ENCODE results near the gene SMIM24.
"Not testable (repeated sequence)": the region's sequence is repeated elsewhere in the genome, so short reads cannot be mapped to it uniquely, and the experiment has no call there.

SMIM24 gene

GRCh38 chr19:3448616-3449334 lies 31.6 kb downstream of the SMIM24 start:
- H3K27ac ChIP-seq (ENCODE audit: low read depth, low read length) = no peak overlapping the region
- no peaks in the 10 kb centered on the region; the same call in 1 of the 2 replicates for H4K20me1 ChIP-seq (ENCODE audit: low read depth, low read length)
- H3K79me2 ChIP-seq (ENCODE audit: insufficient read depth, low read length) = no peaks in the 10 kb centered on the region
- no peak overlapping the region for H2AFZ ChIP-seq (ENCODE audit: low read depth, low read length, severe bottlenecking)
- H3K27me3 ChIP-seq (ENCODE audit: low read length) = no peaks in the 10 kb centered on the region
- H3F3A ChIP-seq (ENCODE audit: insufficient read depth) = no peaks in the 10 kb centered on the region
- no peaks in the 10 kb centered on the region for H3K9me2 ChIP-seq (replicated peaks; ENCODE audit: insufficient read depth, low read length)
- TF ChIP-seq CTCF (IDR thresholded peaks at IDR 0.05; ENCODE audit: insufficient read depth, low read length, poor library complexity, severe bottlenecking) (no peak), EZH2phosphoT487 (conservative IDR thresholded peaks at IDR 0.05; ENCODE audit: low read length) (no peak)
- H3K4me3 ChIP-seq (ENCODE audit: insufficient read depth, low read length, poor library complexity, severe bottlenecking) = no peak overlapping the region
- no peak overlapping the region for H3K4me2 ChIP-seq (ENCODE audit: low read depth, low read length, poor library complexity, severe bottlenecking)
- no peaks in the 10 kb centered on the region for H3K9me3 ChIP-seq (ENCODE audit: insufficient read depth, low read length)
- H3K9ac ChIP-seq (ENCODE audit: low read length) = no peak overlapping the region
- H3K36me3 ChIP-seq (ENCODE audit: low read length) = no peaks in the 10 kb centered on the region

GRCh38 chr19:3446657-3447056 lies 33.7 kb downstream of the SMIM24 start:
- not testable (repeated sequence) for H3K79me2 ChIP-seq (ENCODE audit: insufficient read depth, low read length); H4K20me1 ChIP-seq (ENCODE audit: low read depth, low read length); H3K36me3 ChIP-seq (ENCODE audit: low read length); H3K9me3 ChIP-seq (ENCODE audit: insufficient read depth, low read length); H2AFZ ChIP-seq (ENCODE audit: low read depth, low read length, severe bottlenecking); H3K4me3 ChIP-seq (ENCODE audit: insufficient read depth, low read length, poor library complexity, severe bottlenecking); H3K27ac ChIP-seq (ENCODE audit: low read depth, low read length); H3K4me2 ChIP-seq (ENCODE audit: low read depth, low read length, poor library complexity, severe bottlenecking); H3K9ac ChIP-seq (ENCODE audit: low read length); H3K27me3 ChIP-seq (ENCODE audit: low read length); H3F3A ChIP-seq (ENCODE audit: insufficient read depth); H3K9me2 ChIP-seq (replicated peaks; ENCODE audit: insufficient read depth, low read length)

GRCh38 chr19:3444695-3445234 lies 35.6 kb downstream of the SMIM24 start:
- no peak overlapping the region for H3K27ac ChIP-seq (ENCODE audit: low read depth, low read length)
- no peaks in the 10 kb centered on the region for H3K36me3 ChIP-seq (ENCODE audit: low read length)
- H2AFZ ChIP-seq (ENCODE audit: low read depth, low read length, severe bottlenecking) = no peak overlapping the region
- no peak overlapping the region for H3K4me3 ChIP-seq (ENCODE audit: insufficient read depth, low read length, poor library complexity, severe bottlenecking)
- H3K9ac ChIP-seq (ENCODE audit: low read length) = no peak overlapping the region
- no peaks in the 10 kb centered on the region for H3K79me2 ChIP-seq (ENCODE audit: insufficient read depth, low read length)
- H3F3A ChIP-seq (ENCODE audit: insufficient read depth) = no peaks in the 10 kb centered on the region
- H3K4me2 ChIP-seq (ENCODE audit: low read depth, low read length, poor library complexity, severe bottlenecking) = no peak overlapping the region
- no peaks in the 10 kb centered on the region for H3K9me3 ChIP-seq (ENCODE audit: insufficient read depth, low read length)
- H3K27me3 ChIP-seq (ENCODE audit: low read length) = no peaks in the 10 kb centered on the region
- H3K9me2 ChIP-seq (replicated peaks; ENCODE audit: insufficient read depth, low read length) = no peaks in the 10 kb centered on the region
- no peaks in the 10 kb centered on the region; the same call in 1 of the 2 replicates for H4K20me1 ChIP-seq (ENCODE audit: low read depth, low read length)
- TF ChIP-seq CTCF (IDR thresholded peaks at IDR 0.05; ENCODE audit: insufficient read depth, low read length, poor library complexity, severe bottlenecking) (no peak), EZH2phosphoT487 (conservative IDR thresholded peaks at IDR 0.05; ENCODE audit: low read length) (no peak)

All from SU-DHL-6 (cell line).